ENCODE results near the gene GGT1.
"Not testable (repeated sequence)": the region's sequence is repeated elsewhere in the genome, so short reads cannot be mapped to it uniquely, and the experiment has no call there.

GGT1 gene

GRCh38 chr22:24602847-24603769 is at the start of gene GGT1:
TSS of gene GGT1 (plus strand) at chr22:24603193. CDS start at chr22:24611082, 7,889 bp downstream.
- not testable (repeated sequence) for DNase-seq (ENCODE audit: extremely low read depth in 1 of 2, low read depth in 1 of 2)

GRCh38 chr22:24553597-24554312 is 49.2 kb upstream of the GGT1 start:
- no peak for DNase-seq (ENCODE audit: extremely low read depth in 1 of 2, low read depth in 1 of 2)

- DNase-seq (ENCODE audit: extremely low read depth in 1 of 2, low read depth in 1 of 2) = peak in 1 of 2 donors; percentile 8
Observed at GRCh38 chr22:24554313-24555164, 48.5 kb upstream of the GGT1 start, which contains the start of gene GUCD1. TSS of gene GUCD1 (minus strand) at chr22:24555138. CDS start at chr22:24554991, 147 bp downstream.

- DNase-seq (ENCODE audit: extremely low read depth in 1 of 2, low read depth in 1 of 2) = peak; percentile 97 to 99
Observed at GRCh38 chr22:24555165-24556039, 47.6 kb upstream of the GGT1 start, which contains the start of gene SNRPD3. TSS of gene SNRPD3 (plus strand) at chr22:24555999. CDS start at chr22:24557675, 1,676 bp downstream.

GRCh38 chr22:24559471-24559870 is 43.5 kb upstream of the GGT1 start:
- no peak for DNase-seq (ENCODE audit: extremely low read depth in 1 of 2, low read depth in 1 of 2)

- no peak for DNase-seq (ENCODE audit: extremely low read depth in 1 of 2, low read depth in 1 of 2)
Observed at GRCh38 chr22:24563246-24563645, 39.7 kb upstream of the GGT1 start.

GRCh38 chr22:24564376-24565058 is 38.5 kb upstream of the GGT1 start:
- DNase-seq (ENCODE audit: extremely low read depth in 1 of 2, low read depth in 1 of 2) = no peak

- DNase-seq (ENCODE audit: extremely low read depth in 1 of 2, low read depth in 1 of 2) = no peak
Observed at GRCh38 chr22:24565077-24565476, 37.9 kb upstream of the GGT1 start.

- DNase-seq (ENCODE audit: extremely low read depth in 1 of 2, low read depth in 1 of 2) = no peak
Observed at GRCh38 chr22:24566899-24567511, 36.0 kb upstream of the GGT1 start.

GRCh38 chr22:24567668-24568067 is 35.3 kb upstream of the GGT1 start:
- no peak for DNase-seq (ENCODE audit: extremely low read depth in 1 of 2, low read depth in 1 of 2)

- no peak for DNase-seq (ENCODE audit: extremely low read depth in 1 of 2, low read depth in 1 of 2)
Observed at GRCh38 chr22:24571266-24571665, 31.7 kb upstream of the GGT1 start.

- no peak for DNase-seq (ENCODE audit: extremely low read depth in 1 of 2, low read depth in 1 of 2)
Observed at GRCh38 chr22:24576778-24577177, 26.2 kb upstream of the GGT1 start.

GRCh38 chr22:24578355-24579257 is 24.4 kb upstream of the GGT1 start:
- DNase-seq (ENCODE audit: extremely low read depth in 1 of 2, low read depth in 1 of 2) = no peak

- no peak for DNase-seq (ENCODE audit: extremely low read depth in 1 of 2, low read depth in 1 of 2)
Observed at GRCh38 chr22:24579258-24579601, 23.8 kb upstream of the GGT1 start.

- DNase-seq (ENCODE audit: extremely low read depth in 1 of 2, low read depth in 1 of 2) = no peak
Observed at GRCh38 chr22:24580276-24580675, 22.7 kb upstream of the GGT1 start.

GRCh38 chr22:24582056-24582814 is 20.8 kb upstream of the GGT1 start:
- no peak for DNase-seq (ENCODE audit: extremely low read depth in 1 of 2, low read depth in 1 of 2)

All from activated CD8-positive, alpha-beta memory T cell treated with anti-CD3 and anti-CD28 coated beads for 1 hour (primary cell).